ENCODE measurements around the gene HIP1. TPM values are rescaled to one million over a fixed set of nuclear protein-coding genes. Genes with fewer than 3 reads are reported as not detected.
A peak's percentile ranks its signal among the peaks of the same experiment; 100 is the strongest.
"Not testable (repeated sequence)": the region's sequence is repeated elsewhere in the genome, so short reads cannot be mapped to it uniquely, and the experiment has no call there.

Gene HIP1
- total RNA-seq: 20.9 and 24.6 TPM in 2 replicates

GRCh38 chr7:75738604-75738974 is at the start of gene HIP1:
Gene HIP1, minus strand, starts transcription at chr7:75738941. Its CDS starts 21 bp downstream, at chr7:75738920.
- no peak for DNase-seq (ENCODE audit: low read depth in 2 of 2)

- not testable (repeated sequence) for DNase-seq (ENCODE audit: low read depth in 2 of 2)
These were observed 49.6 kb upstream of the HIP1 start for GRCh38 chr7:75788154-75788847.

GRCh38 chr7:75783058-75783457 is 44.3 kb upstream of the HIP1 start:
- not testable (repeated sequence) for DNase-seq (ENCODE audit: low read depth in 2 of 2)

- not testable (repeated sequence) for DNase-seq (ENCODE audit: low read depth in 2 of 2)
These were observed 42.0 kb upstream of the HIP1 start for GRCh38 chr7:75780647-75781273.

GRCh38 chr7:75779516-75779915 is 40.8 kb upstream of the HIP1 start:
- DNase-seq (ENCODE audit: low read depth in 2 of 2): not testable (repeated sequence)

- DNase-seq (ENCODE audit: low read depth in 2 of 2): not testable (repeated sequence)
These were observed 40.3 kb upstream of the HIP1 start for GRCh38 chr7:75779035-75779434.

GRCh38 chr7:75776295-75776971 is 37.7 kb upstream of the HIP1 start:
- DNase-seq (ENCODE audit: low read depth in 2 of 2): peak; percentile 52 to 75

- not testable (repeated sequence) for DNase-seq (ENCODE audit: low read depth in 2 of 2)
These were observed 35.2 kb upstream of the HIP1 start for GRCh38 chr7:75773958-75774357.

- DNase-seq (ENCODE audit: low read depth in 2 of 2): peak in 1 of 2 donors; percentile 7
These were observed 33.6 kb upstream of the HIP1 start, which contains the start of gene CCL26 for GRCh38 chr7:75772081-75773077. Gene CCL26, minus strand, starts transcription at chr7:75772211. Its CDS starts 35 bp downstream, at chr7:75772176.

GRCh38 chr7:75771224-75771623 is 32.5 kb upstream of the HIP1 start:
- DNase-seq (ENCODE audit: low read depth in 2 of 2): no peak

GRCh38 chr7:75762350-75762917 is 23.7 kb upstream of the HIP1 start:
- peak; percentile 69 to 75 for DNase-seq (ENCODE audit: low read depth in 2 of 2)

GRCh38 chr7:75761801-75762200 is 23.1 kb upstream of the HIP1 start:
- not testable (repeated sequence) for DNase-seq (ENCODE audit: low read depth in 2 of 2)

- no peak for DNase-seq (ENCODE audit: low read depth in 2 of 2)
These were observed 19.8 kb upstream of the HIP1 start for GRCh38 chr7:75758491-75758890.

- DNase-seq (ENCODE audit: low read depth in 2 of 2): no peak
These were observed 19.1 kb upstream of the HIP1 start for GRCh38 chr7:75757860-75758259.

- DNase-seq (ENCODE audit: low read depth in 2 of 2): peak; percentile 73 to 79
These were observed 18.4 kb upstream of the HIP1 start for GRCh38 chr7:75756991-75757676.

- no peak for DNase-seq (ENCODE audit: low read depth in 2 of 2)
These were observed 17.7 kb upstream of the HIP1 start for GRCh38 chr7:75756206-75756990.

GRCh38 chr7:75743455-75743859 is 4.7 kb upstream of the HIP1 start:
- no peak for DNase-seq (ENCODE audit: low read depth in 2 of 2)

- no peak for DNase-seq (ENCODE audit: low read depth in 2 of 2)
These were observed 2.2 kb upstream of the HIP1 start for GRCh38 chr7:75740846-75741497.

Data from lung microvascular endothelial cell (primary cell).